SK-MEL-5 (cell line): Measurements from ENCODE around the gene HS6ST1. TPM values are rescaled to one million over a fixed set of nuclear protein-coding genes. Genes with fewer than 3 reads are reported as not detected.

ENCODE experiments used
- DNase-seq: peaks from one replicate; pipeline ENCODE4 v3.0.0-alpha.2; 2016; ENCODE audit warnings: low read depth, low spot score
- in situ Hi-C: cut with HindIII; loops from 2 replicates; pipeline ENCODE4 v1.10.0; 2016; ENCODE audit warnings: low sequenced_read_pairs, high pct_unique_total_duplicates, low pct_unique_long_range_greater_than_20kb
- total RNA-seq: library from RNA; depleted of rRNA; stranded (reverse); fragments of >200 nt; shearing (Covaris generic); gene quantifications from 2 replicates; pipeline ENCODE4 v1.2.3, GENCODE V29; 2014

Gene HS6ST1
- total RNA-seq, 1 experiment from 2014 or later, result 6.0 TPM

DNA sequence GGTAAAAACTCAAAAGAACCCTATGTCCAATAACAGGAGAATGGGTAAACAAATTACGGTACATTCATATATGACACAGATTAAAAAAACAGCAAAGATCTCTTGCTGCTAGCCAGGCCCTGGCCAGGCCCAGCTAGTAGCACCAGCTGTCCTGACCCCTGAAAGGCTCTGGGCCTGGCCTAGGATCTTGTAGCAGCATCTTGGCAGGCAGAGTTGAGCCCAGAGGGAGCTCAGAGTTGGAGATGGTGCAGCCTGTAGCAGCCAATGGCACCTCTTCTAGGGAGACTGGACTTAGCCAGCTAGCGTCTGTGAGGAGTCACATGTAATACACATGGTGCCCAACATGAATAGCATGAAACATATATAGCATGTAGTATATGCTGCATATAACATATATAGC, 69.1 kb downstream of the HS6ST1 start:
- DNase-seq, result no peak
- in situ Hi-C loops, result no loop called here

DNA sequence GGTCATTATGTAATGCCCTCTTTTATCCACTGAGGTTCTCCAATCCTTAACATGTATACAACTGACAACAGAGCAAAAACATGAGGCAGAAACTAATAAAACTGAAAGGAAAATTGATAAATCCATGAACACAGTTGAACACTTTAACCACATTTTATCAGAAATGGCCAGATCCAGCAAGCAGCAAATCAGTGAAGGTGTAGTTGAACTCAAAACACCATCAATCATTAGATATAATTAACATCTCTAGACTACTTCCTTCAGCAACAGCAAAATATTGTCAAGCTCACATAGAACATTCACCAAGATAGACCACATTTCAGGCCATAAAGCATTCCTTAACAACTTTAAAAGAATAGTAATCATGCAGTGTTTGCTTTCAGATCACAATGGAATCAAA, 72.9 kb downstream of the HS6ST1 start:
- DNase-seq, result no peak
- in situ Hi-C loops, result no loop called here

- in situ Hi-C loops, result no loop called here
- no peak for DNase-seq
Observed at GRCh38 chr2:128241896-128242295, 76.8 kb downstream of the HS6ST1 start.

- in situ Hi-C loops, result no loop called here
- no peak for DNase-seq
Observed at GRCh38 chr2:128237911-128238697, 80.6 kb downstream of the HS6ST1 start.

DNA sequence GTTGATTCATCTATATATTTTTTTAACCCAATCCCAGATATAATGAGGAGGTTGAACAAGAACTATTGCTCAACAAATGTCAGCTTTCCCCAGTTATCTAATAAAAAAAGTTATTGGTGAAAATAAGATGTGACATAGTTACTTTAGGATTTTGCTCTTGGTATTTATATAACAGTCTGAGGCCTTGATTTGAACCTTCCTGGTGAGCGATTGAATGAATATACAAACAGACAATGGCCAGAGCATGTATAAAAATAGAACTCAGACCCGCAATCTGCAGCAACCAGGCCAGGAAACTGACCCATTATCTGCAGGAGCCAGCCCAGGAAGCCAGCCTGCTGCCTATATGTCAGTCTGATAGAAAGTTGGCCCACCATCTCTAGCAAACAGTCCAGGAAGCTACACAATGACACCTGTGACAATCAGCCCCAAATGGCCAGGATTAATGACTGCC, 81.6 kb downstream of the HS6ST1 start:
- in situ Hi-C loops, result no loop called here
- DNase-seq, result no peak

DNA sequence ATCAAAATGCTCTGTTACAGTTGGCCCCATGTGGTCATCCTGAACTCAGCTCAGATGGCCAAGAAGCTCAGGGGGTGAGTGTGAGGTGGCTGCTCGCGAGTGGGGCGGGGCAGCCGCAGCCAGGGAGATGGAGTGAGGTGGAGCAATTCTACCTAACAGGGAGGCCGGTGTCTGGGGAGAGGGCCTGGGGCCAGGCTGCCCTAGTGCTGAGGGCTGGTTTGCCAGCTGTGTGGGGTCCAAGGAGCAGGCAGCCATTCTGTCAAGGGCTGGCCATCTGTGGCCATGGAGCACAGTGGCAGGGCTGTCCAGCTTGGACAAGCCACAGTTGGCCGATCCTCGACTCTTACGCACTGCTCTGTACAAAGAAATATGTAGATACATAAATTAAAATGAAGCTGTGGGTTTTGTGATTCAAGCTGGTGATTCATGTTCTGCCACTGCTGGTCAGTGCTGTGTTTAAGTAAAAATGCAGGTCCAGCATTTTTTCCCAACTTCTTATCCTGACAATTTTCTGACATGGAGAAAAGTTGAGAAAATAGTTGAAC, 82.1 kb downstream of the HS6ST1 start:
- DNase-seq, result no peak
- in situ Hi-C loops, result no loop called here

DNA sequence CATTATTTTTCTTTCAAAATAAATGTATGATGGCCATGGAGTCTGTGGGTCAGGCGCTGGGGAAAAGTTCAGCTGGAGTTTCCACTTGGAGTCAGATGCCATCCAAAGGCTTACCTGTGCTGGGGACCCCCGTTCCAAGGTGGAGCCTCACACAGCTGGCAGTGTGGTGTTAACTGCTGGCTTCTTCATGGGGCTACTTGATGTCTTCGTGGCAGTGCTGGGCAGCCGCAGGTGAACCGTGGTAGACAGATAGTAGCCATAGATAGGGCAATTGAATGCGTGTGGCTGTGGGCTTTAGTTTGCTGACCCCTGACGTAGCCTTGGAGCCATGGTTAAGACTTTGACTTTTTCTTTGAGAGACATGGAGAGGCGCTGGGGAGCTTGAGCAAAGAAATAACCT, 83.1 kb downstream of the HS6ST1 start:
- DNase-seq, result no peak
- in situ Hi-C loops, result no loop called here

DNA sequence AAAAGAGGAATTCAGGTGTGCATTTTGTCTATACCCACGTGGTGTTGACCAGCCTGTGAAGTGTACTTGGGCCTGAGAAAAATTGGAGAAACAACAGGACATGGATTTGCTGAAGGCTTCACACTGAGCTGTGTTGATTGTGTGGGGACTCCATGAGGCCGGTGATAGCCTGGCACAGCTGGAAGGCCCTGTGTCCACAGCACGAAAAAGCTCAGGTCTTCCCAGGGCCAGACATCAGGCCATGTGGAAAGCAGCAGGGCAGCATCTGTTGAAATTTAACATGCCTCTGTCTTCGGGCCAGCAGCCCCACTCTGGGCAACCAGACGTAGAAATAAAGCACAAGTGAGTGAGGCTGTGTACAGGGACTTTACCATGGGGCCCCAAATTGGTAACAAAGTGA, 84.1 kb downstream of the HS6ST1 start:
- in situ Hi-C loops, result no loop called here
- no peak for DNase-seq

DNA sequence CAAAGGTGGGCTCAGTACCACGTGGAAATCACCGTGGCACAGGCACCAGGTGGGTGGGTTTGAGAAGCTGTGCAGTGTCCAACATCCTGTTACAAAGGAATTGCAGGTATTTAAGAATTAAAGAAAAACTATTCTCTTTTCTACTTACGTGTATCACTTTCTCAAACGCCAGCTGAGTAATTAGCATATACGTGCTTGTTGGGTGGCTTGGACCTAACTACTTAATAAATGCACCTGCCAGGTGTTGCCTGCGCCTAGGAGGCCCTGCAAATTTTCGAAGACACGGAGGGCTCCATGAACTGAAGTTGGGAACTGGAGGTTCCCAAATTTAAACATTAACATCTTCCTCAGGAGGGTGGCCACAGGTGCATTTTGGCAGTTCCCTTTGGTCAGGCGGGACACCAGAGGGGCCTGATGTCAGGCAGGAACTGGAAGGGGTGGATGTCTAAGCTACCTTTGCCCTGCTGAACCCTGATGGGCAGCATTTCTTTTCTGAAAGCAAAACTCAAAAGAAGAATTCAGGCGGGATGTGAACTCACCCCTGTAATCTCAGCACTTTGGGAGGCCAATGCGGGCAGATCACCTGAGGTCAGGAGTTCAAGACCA, 84.8 kb downstream of the HS6ST1 start:
- in situ Hi-C loops, result no loop called here
- DNase-seq, result no peak

GRCh38 chr2:128232965-128233789, 85.5 kb downstream of the HS6ST1 start:
- peak; percentile 60 for DNase-seq
- in situ Hi-C loops, result no loop called here

DNA sequence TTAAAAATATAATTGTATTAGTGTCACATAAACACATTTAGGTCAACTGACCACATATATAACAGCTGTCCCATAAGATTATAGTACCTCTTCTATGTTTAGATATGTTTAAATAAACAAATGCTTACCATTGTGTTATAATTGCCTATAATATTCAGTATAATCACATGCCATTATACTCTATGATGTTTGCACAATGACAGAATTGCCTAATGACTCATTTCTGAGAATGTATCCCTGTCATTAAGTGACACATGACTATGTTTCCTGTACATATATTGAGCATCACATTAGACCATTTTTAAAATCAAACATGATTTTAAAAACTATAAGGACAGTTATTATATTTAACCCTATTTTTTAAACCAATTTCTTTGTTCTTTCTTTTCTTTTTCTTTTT, 89.8 kb downstream of the HS6ST1 start:
- DNase-seq, result peak; percentile 39
- in situ Hi-C loops, result no loop called here

DNA sequence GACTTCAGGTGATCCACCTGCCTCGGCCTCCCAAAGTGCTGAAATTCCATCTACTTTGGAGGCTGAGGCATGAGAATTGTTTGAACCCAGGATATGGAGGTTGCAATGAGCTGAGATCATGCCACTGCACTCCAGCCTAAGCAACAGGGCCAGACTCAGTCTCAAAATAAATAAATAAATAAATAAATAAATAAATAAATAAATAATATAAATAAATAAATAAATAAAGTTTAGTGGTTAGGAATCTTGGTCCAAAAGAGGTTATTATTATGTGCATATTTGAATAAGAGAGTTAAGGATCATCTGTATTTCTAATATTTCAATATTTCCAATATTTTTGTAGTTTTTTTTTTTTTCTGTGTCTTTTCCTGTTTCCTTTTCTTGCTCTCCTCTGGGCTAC, 90.8 kb downstream of the HS6ST1 start:
- no peak for DNase-seq
- in situ Hi-C loops, result no loop called here

DNA sequence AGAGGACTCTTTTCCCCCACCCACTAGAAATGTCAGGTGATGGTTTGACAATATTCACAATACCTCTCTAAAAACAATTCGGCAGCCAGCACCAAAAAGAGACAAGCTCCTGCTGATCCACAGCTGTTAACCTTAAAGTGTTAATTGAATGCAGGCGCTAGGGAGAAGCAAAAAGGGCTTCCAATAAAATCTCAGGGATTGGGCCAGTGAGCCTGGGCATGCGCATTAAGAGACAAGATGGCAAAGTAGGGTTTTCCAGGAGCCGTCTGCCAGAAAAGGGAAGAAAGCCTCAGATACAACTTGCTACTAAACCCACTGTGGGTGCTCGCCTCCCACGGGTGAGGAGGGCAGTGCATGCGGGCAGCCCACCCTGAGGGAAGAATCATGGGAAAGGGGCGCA, 98.8 kb downstream of the HS6ST1 start:
- in situ Hi-C loops, result no loop called here
- DNase-seq, result no peak

DNA sequence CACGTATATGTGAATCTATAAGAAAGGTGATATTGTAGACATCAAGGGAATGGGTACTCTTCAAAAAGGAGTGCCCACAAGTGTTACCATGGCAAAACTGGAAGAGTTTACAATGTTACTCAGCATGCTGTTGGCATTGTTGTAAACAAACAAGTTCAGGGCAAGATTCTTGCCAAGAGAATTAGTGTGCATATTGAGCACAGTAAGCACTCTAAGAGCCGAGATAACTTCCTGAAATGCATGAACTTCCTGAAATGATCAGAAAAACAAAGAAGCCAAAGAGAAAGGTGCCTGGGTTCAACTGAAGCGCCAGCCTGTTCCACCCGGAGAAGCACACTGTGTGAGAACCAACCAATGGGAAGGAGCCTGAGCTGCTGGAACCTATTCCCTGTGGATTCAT, 101.0 kb downstream of the HS6ST1 start:
- DNase-seq, result no peak
- in situ Hi-C loops, result no loop called here

GRCh38 chr2:128215897-128216642, 102.6 kb downstream of the HS6ST1 start:
- no peak for DNase-seq
- in situ Hi-C loops, result no loop called here
